Activated CD8-positive, alpha-beta T cell treated with anti-CD3 and anti-CD28 coated beads for 36 hours (primary cell): ENCODE results near the gene ANKRD11. TPM values are rescaled to one million over a fixed set of nuclear protein-coding genes. Genes with fewer than 3 reads are reported as not detected.

Experiments used
- ATAC-seq: fragments of 200-7000 bp; cut with Tn5 transposase; one replicate; pipeline ENCODE4 v1.10.0; 2021; ENCODE audit warnings: mild to moderate bottlenecking, moderate library complexity
- CTCF ChIA-PET: fragments of 350-600 bp; sonication (Branson Sonifier 250); formaldehyde crosslinking; loops from one replicate; lab custom pipeline; 2021; ENCODE audit warnings: antibody characterized with exemption; lab: Charles Lee
- POLR2A ChIA-PET: fragments of 350-600 bp; sonication (Branson Sonifier 250); formaldehyde crosslinking; loops from one replicate; lab custom pipeline; 2021; ENCODE audit warnings: antibody characterized with exemption; lab: Charles Lee
- DNase-seq: peaks from one replicate; pipeline ENCODE4 v3.0.0-alpha.2; 2020
- H3K27ac Mint-ChIP-seq: one replicate; pipeline ENCODE4 v1.8.0; 2021; ENCODE audit warnings: mild to moderate bottlenecking, mixed read lengths
- H3K27me3 Mint-ChIP-seq: one replicate; pipeline ENCODE4 v1.8.0; 2021; ENCODE audit warnings: mixed read lengths
- H3K36me3 Mint-ChIP-seq: one replicate; pipeline ENCODE4 v1.8.0; 2021; ENCODE audit warnings: low read depth, mixed read lengths
- H3K4me1 Mint-ChIP-seq: one replicate; pipeline ENCODE4 v1.8.0; 2021; ENCODE audit warnings: low read depth, mixed read lengths
- H3K4me3 Mint-ChIP-seq: one replicate; pipeline ENCODE4 v1.8.0; 2021; ENCODE audit warnings: mild to moderate bottlenecking, moderate library complexity, mixed read lengths
- H3K9me3 Mint-ChIP-seq: one replicate; pipeline ENCODE4 v1.8.0; 2021; ENCODE audit warnings: mixed read lengths
- CTCF ChIP-seq: fragments of 200-600 bp; IDR thresholded peaks from one replicate; pipeline ENCODE4 v1.8.0; 2022; ENCODE audit warnings: antibody characterized with exemption, mild to moderate bottlenecking
- intact Hi-C: fragments of 100-400 bp; cut with micrococcal nuclease; formaldehyde crosslinking; loops from one replicate; pipeline ENCODE4 v1.10.0; 2022
- total RNA-seq, 2 experiments: library from RNA; stranded (reverse); gene quantifications; one replicate each; pipeline ENCODE4 v1.2.3, GENCODE V29; 2021

The ANKRD11 gene
- total RNA-seq, 2 experiments from 2014 or later = 145 to 147 TPM

GRCh38 chr16:89408315-89408714 is 82.0 kb downstream of the ANKRD11 start:
- Mint-ChIP-seq H3K4me1 (peaks cover 89% of the 10 kb centered on the region), H3K36me3 (peaks cover 16% of the 10 kb centered on the region), H3K27ac (peak overlapping the region; percentile 89), H3K4me3 (peak overlapping the region; percentile 26), H3K27me3 (no peaks in the 10 kb centered on the region), H3K9me3 (no peaks in the 10 kb centered on the region)
- ATAC-seq = no peak
- ChIA-PET POLR2A (interaction anchor here (0.9 to 1.2 kb wide), 3 partner anchors 10 to 15 kb away, joined by 3 to 4 read pairs (median 3); no protein-coding TSS in a partner anchor), CTCF (interaction anchor here (0.6 to 1.6 kb wide), 2 partner anchors 35 to 86 kb away, joined by 3 read pairs; no protein-coding TSS in a partner anchor)
- no peak for DNase-seq
- intact Hi-C loops = no loop called here
- TF ChIP-seq CTCF = no peak

GRCh38 chr16:89407925-89408300 is 82.4 kb downstream of the ANKRD11 start:
- ATAC-seq (no peak), DNase-seq (no peak)
- Mint-ChIP-seq H3K27me3 (no peaks in the 10 kb centered on the region), H3K4me1 (peaks cover 89% of the 10 kb centered on the region), H3K9me3 (no peaks in the 10 kb centered on the region), H3K36me3 (peaks cover 20% of the 10 kb centered on the region), H3K4me3 (peak overlapping the region; percentile 26), H3K27ac (peak overlapping the region; percentile 89)
- CTCF ChIA-PET = no interaction called here
- POLR2A ChIA-PET = interaction anchor here (0.7 to 1.2 kb wide), 3 partner anchors 12 to 81 kb away, joined by 3 read pairs; no protein-coding TSS in a partner anchor
- no peak for TF ChIP-seq CTCF
- intact Hi-C loops = no loop called here

GRCh38 chr16:89407282-89407924 is 83.0 kb downstream of the ANKRD11 start:
- intact Hi-C loops = no loop called here
- peak overlapping the region; percentile 26 for H3K4me3 Mint-ChIP-seq
- ATAC-seq = no peak

GRCh38 chr16:89406277-89406888 is 84.0 kb downstream of the ANKRD11 start:
- TF ChIP-seq CTCF = no peak
- CTCF ChIA-PET = no interaction called here
- ATAC-seq = no peak
- no peaks in the 10 kb centered on the region for H3K27me3 Mint-ChIP-seq
- intact Hi-C loops = no loop called here
- POLR2A ChIA-PET = no interaction called here
- no peak for DNase-seq
- peak overlapping the region; percentile 89 for H3K27ac Mint-ChIP-seq
- peaks cover 93% of the 10 kb centered on the region for H3K4me1 Mint-ChIP-seq
- H3K9me3 Mint-ChIP-seq = no peaks in the 10 kb centered on the region
- no peak overlapping the region for H3K4me3 Mint-ChIP-seq
- peaks cover 23% of the 10 kb centered on the region for H3K36me3 Mint-ChIP-seq

More at GRCh38 chr16:89407282-89407924, 83.0 kb downstream of the ANKRD11 start:
- H3K27me3 Mint-ChIP-seq = no peaks in the 10 kb centered on the region
- CTCF ChIA-PET = no interaction called here
- no peaks in the 10 kb centered on the region for H3K9me3 Mint-ChIP-seq
- peaks cover 23% of the 10 kb centered on the region for H3K36me3 Mint-ChIP-seq
- DNase-seq = peak; percentile 49
- peaks cover 88% of the 10 kb centered on the region for H3K4me1 Mint-ChIP-seq
- peak overlapping the region; percentile 89 for H3K27ac Mint-ChIP-seq
- TF ChIP-seq CTCF = no peak
- POLR2A ChIA-PET = interaction anchor here (0.7 to 0.9 kb wide), 2 partner anchors 12 to 82 kb away, joined by 3 read pairs; no protein-coding TSS in a partner anchor

- H3K4me3 Mint-ChIP-seq = no peak overlapping the region
- no peaks in the 10 kb centered on the region for H3K9me3 Mint-ChIP-seq
- ATAC-seq (no peak), DNase-seq (no peak)
- intact Hi-C loops = no loop called here
- no peaks in the 10 kb centered on the region for H3K27me3 Mint-ChIP-seq
- H3K4me1 Mint-ChIP-seq = peaks cover 84% of the 10 kb centered on the region
- POLR2A ChIA-PET = interaction anchor here (0.5 to 2.3 kb wide), 5 partner anchors 10 to 80 kb away, joined by 3 to 5 read pairs (median 3); no protein-coding TSS in a partner anchor
- H3K36me3 Mint-ChIP-seq = peaks cover 23% of the 10 kb centered on the region
- CTCF ChIA-PET = no interaction called here
- H3K27ac Mint-ChIP-seq = peak overlapping the region; percentile 84
- TF ChIP-seq CTCF = no peak
Measured at GRCh38 chr16:89404561-89404960, 85.8 kb downstream of the ANKRD11 start.
